Measurements from ENCODE around the gene PAX7.

DNA sequence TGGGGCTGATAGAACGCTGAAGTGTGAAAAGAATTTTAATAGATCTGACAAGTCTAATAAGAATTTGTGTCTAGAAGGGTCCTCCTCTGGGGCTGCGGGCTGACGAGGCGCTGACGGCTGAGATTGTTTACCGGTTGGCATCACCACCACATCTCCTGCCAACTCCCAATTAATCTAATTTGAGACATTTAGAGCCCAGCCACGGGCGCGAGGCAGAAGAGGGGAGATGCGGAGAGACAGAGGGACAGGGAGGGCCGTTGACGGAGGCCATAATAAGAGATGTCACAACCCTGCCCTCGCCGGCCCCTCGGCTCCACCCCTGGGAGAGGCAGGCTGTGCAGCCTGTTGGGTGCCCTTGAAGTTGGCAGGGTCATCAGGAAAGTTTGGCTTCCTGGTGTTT lies 109.3 kb downstream of the PAX7 start:
- TF ChIP-seq POLR2A (IDR thresholded peaks at IDR 0.05) = no peak
- TF ChIP-seq, protein P1, sequence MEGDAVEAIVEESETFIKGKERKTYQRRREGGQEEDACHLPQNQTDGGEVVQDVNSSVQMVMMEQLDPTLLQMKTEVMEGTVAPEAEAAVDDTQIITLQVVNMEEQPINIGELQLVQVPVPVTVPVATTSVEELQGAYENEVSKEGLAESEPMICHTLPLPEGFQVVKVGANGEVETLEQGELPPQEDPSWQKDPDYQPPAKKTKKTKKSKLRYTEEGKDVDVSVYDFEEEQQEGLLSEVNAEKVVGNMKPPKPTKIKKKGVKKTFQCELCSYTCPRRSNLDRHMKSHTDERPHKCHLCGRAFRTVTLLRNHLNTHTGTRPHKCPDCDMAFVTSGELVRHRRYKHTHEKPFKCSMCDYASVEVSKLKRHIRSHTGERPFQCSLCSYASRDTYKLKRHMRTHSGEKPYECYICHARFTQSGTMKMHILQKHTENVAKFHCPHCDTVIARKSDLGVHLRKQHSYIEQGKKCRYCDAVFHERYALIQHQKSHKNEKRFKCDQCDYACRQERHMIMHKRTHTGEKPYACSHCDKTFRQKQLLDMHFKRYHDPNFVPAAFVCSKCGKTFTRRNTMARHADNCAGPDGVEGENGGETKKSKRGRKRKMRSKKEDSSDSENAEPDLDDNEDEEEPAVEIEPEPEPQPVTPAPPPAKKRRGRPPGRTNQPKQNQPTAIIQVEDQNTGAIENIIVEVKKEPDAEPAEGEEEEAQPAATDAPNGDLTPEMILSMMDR (IDR thresholded peaks at IDR 0.05) = no peak

Data from uterus (tissue), 2 donors.